Prostate gland (tissue), 2 donors: Measurements from ENCODE around the gene NXPH2. TPM values are rescaled to one million over a fixed set of nuclear protein-coding genes. Genes with fewer than 3 reads are reported as not detected.

Experiments used
- DNase-seq: peaks from one replicate; pipeline ENCODE4 v3.0.0-alpha.2; 2019; ENCODE audit warnings: low spot score
- H3K27ac ChIP-seq, 2 donors: fragments of 200-600 bp; sonication (generic); 2 replicates each; pipeline ENCODE4 v1.5.1; 2017 to 2019
- H3K27me3 ChIP-seq: fragments of 200-600 bp; sonication (generic); replicated peaks from 2 replicates; pipeline ENCODE4 v1.5.1; 2019; ENCODE audit not compliant: insufficient read depth
- H3K36me3 ChIP-seq, 2 donors: fragments of 200-600 bp; sonication (generic); 1 replicate in 1 of 2; 2 replicates in 1 of 2; pipeline versions ENCODE4 v1.5.1 to v1.8.1; 2017 to 2019
- H3K4me1 ChIP-seq: fragments of 200-600 bp; sonication (generic); replicated peaks from 2 replicates; pipeline ENCODE4 v1.5.1; 2019
- H3K4me3 ChIP-seq, 2 donors: fragments of 200-600 bp; sonication (generic); 2 replicates each; pipeline ENCODE4 v1.5.1; 2017 to 2019
- H3K9me3 ChIP-seq: fragments of 200-600 bp; sonication (generic); 2 replicates; pipeline ENCODE4 v1.5.1; 2017
- CTCF ChIP-seq, 4 experiments: fragments of 200-600 bp in 2 of 4; fragments of 450-650 bp in 2 of 4; sonication (generic) in 2 of 4; IDR thresholded peaks; 1 replicate in 3 of 4; 2 replicates in 1 of 4; pipeline ENCODE4 v1.5.1; 2016 to 2019; ENCODE audit warnings: antibody characterized with exemption in 4 of 4, mild to moderate bottlenecking in 2 of 4, moderate library complexity in 2 of 4
- POLR2A ChIP-seq: fragments of 450-650 bp; IDR thresholded peaks from one replicate; pipeline ENCODE4 v1.6.1; 2016; ENCODE audit warnings: antibody characterized with exemption, mild to moderate bottlenecking
- POLR2AphosphoS5 ChIP-seq: sonication (generic); formaldehyde crosslinking; IDR thresholded peaks from one replicate; pipeline ENCODE4 v1.6.1; 2017; ENCODE audit warnings: antibody characterized with exemption
- WGBS: methylation state at CpG from one replicate; pipeline ENCODE4 v1.1.5; 2018; 5-methylcytosine and 5-hydroxymethylcytosine counted together
- intact Hi-C: fragments of 100-400 bp; cut with DNase I; formaldehyde crosslinking; loops from one replicate; pipeline ENCODE4 v1.14.2; 2022
- total RNA-seq, 2 donors: library from RNA; depleted of rRNA; stranded (reverse); fragments of >200 nt; gene quantifications; one replicate each; pipeline ENCODE4 v1.1.0, GENCODE V29; 2016

NXPH2 gene
- total RNA-seq, 2 donors from 2014 or later, result not detected

- TF ChIP-seq POLR2A (no peak), POLR2AphosphoS5 (no peak), CTCF (IDR thresholded peaks at IDR 0.05) (no peak)
- 83% methylated on average over 10 of the region's 10 CpGs for WGBS
- Histone ChIP-seq H3K9me3 (no peaks in the 10 kb centered on the region), H3K27me3 (no peaks in the 10 kb centered on the region), H3K4me1 (no peaks in the 10 kb centered on the region), H3K4me3 (no peak overlapping the region), H3K36me3 (no peaks in the 10 kb centered on the region), H3K27ac (no peak overlapping the region)
- intact Hi-C loops, result no loop called here
- DNase-seq, result no peak
Measured at GRCh38 chr2:138671566-138671965, 108.6 kb downstream of the NXPH2 start.

DNA sequence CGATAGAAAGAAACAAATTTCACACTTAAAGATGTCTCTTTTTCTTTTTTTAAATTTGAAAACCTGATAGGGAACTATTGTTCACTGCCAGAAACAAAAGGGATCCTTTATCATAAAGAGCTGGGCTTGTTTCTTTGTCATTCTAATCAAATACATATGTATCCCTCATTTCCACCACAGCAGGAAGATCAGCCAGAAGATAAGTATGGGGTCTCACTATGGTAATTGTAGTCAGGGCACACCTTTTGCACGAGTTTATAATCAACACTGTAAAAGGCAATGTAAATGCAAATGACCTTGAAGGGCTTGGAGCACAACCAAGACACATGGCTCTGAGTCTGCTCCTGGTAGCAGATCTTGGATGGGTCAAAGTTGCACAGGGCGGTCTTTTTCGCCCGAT lies 109.5 kb downstream of the NXPH2 start:
- intact Hi-C loops, result no loop called here
- Histone ChIP-seq H3K4me1 (no peaks in the 10 kb centered on the region), H3K36me3 (no peaks in the 10 kb centered on the region), H3K4me3 (no peak overlapping the region), H3K27me3 (no peaks in the 10 kb centered on the region), H3K9me3 (no peaks in the 10 kb centered on the region), H3K27ac (no peak overlapping the region)
- DNase-seq, result no peak
- 73% methylated on average over 5 of the region's 5 CpGs for WGBS
- TF ChIP-seq CTCF (IDR thresholded peaks at IDR 0.05) (no peak), POLR2A (no peak), POLR2AphosphoS5 (no peak)

DNA sequence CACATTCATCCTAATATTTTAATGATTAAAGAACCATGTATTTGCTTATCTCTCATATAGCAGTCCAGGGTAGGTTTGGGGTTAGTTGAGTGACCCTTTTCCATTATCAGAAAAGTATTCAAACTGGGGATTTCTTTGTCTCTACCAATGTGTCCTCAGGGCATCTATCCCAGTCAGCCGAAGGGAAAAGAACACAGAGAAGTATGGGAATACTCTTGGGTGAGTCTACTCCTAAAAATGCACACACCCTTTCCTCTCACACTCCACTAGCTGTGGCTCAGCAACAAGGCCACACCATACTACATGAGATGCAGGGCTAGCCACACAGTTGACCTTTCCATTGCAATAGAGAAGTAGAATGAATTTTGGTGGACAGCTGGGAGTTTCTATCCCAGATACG lies 114.3 kb downstream of the NXPH2 start:
- no peaks in the 10 kb centered on the region for H3K9me3 ChIP-seq
- H3K27ac ChIP-seq, result no peak overlapping the region
- no peak overlapping the region for H3K4me3 ChIP-seq
- intact Hi-C loops, result no loop called here
- WGBS, result 95% methylated on average over 2 of the region's 2 CpGs
- TF ChIP-seq POLR2A, result no peak
- no peak for TF ChIP-seq CTCF (IDR thresholded peaks at IDR 0.05)
- no peak for TF ChIP-seq POLR2AphosphoS5
- no peak for DNase-seq
- H3K27me3 ChIP-seq, result no peaks in the 10 kb centered on the region
- H3K36me3 ChIP-seq, result no peaks in the 10 kb centered on the region
- no peaks in the 10 kb centered on the region for H3K4me1 ChIP-seq

GRCh38 chr2:138658187-138658894 lies 121.8 kb downstream of the NXPH2 start:
- intact Hi-C loops, result no loop called here
- WGBS, result 63% methylated on average over 3 of the region's 3 CpGs
- Histone ChIP-seq H3K9me3 (no peaks in the 10 kb centered on the region), H3K27me3 (no peaks in the 10 kb centered on the region), H3K4me1 (no peaks in the 10 kb centered on the region), H3K27ac (no peak overlapping the region), H3K36me3 (no peaks in the 10 kb centered on the region), H3K4me3 (no peak overlapping the region)
- DNase-seq, result no peak
- no peak for TF ChIP-seq POLR2AphosphoS5
- TF ChIP-seq CTCF (IDR thresholded peaks at IDR 0.05), result no peak
- no peak for TF ChIP-seq POLR2A

GRCh38 chr2:138654146-138654545 lies 126.0 kb downstream of the NXPH2 start:
- Histone ChIP-seq H3K4me3 (no peak overlapping the region), H3K4me1 (no peaks in the 10 kb centered on the region), H3K36me3 (no peaks in the 10 kb centered on the region), H3K27ac (no peak overlapping the region), H3K9me3 (no peaks in the 10 kb centered on the region), H3K27me3 (no peaks in the 10 kb centered on the region)
- 84% methylated on average over 4 of the region's 4 CpGs for WGBS
- no peak for DNase-seq
- no peak for TF ChIP-seq POLR2A
- TF ChIP-seq CTCF (IDR thresholded peaks at IDR 0.05), result no peak
- no peak for TF ChIP-seq POLR2AphosphoS5
- intact Hi-C loops, result no loop called here
